ENCODE data around the gene NTSR2. TPM values are rescaled to one million over a fixed set of nuclear protein-coding genes. Genes with fewer than 3 reads are reported as not detected.

The NTSR2 gene
- total and polyA plus RNA-seq, 2 donors from 2014 or later: not detected

- Histone ChIP-seq H3K9ac (ENCODE audit: low read length in 3 of 3) (no peak overlapping the region), H3K36me3 (ENCODE audit: control insufficient read depth in 2 of 3, insufficient read depth in 3 of 3, low read length in 3 of 3) (no peaks in the 10 kb centered on the region), H3K9me3 (ENCODE audit: control insufficient read depth in 2 of 3, insufficient read depth in 1 of 3, low read length in 3 of 3) (no peaks in the 10 kb centered on the region), H3K4me1 (ENCODE audit: control insufficient read depth in 2 of 3, insufficient read depth in 2 of 3, low read depth in 1 of 3, low read length in 3 of 3) (no peaks in the 10 kb centered on the region), H3K27ac (ENCODE audit: low read depth in 2 of 2, low read length in 2 of 2) (no peak overlapping the region), H3K27me3 (ENCODE audit: control insufficient read depth, insufficient read depth, low read length) (no peaks in the 10 kb centered on the region), H3K4me3 (ENCODE audit: low read length in 3 of 3) (no peak overlapping the region)
- no peak for DNase-seq
- TF ChIP-seq, protein P1, sequence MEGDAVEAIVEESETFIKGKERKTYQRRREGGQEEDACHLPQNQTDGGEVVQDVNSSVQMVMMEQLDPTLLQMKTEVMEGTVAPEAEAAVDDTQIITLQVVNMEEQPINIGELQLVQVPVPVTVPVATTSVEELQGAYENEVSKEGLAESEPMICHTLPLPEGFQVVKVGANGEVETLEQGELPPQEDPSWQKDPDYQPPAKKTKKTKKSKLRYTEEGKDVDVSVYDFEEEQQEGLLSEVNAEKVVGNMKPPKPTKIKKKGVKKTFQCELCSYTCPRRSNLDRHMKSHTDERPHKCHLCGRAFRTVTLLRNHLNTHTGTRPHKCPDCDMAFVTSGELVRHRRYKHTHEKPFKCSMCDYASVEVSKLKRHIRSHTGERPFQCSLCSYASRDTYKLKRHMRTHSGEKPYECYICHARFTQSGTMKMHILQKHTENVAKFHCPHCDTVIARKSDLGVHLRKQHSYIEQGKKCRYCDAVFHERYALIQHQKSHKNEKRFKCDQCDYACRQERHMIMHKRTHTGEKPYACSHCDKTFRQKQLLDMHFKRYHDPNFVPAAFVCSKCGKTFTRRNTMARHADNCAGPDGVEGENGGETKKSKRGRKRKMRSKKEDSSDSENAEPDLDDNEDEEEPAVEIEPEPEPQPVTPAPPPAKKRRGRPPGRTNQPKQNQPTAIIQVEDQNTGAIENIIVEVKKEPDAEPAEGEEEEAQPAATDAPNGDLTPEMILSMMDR (IDR thresholded peaks at IDR 0.05; ENCODE audit: borderline replicate concordance, extremely low read depth, insufficient read depth): no peak
- no peak for FAIRE-seq
- intact Hi-C loops (cut with DNase I): no loop called here
Measured at GRCh38 chr2:11679016-11679415, 9.0 kb upstream of the NTSR2 start.

DNA sequence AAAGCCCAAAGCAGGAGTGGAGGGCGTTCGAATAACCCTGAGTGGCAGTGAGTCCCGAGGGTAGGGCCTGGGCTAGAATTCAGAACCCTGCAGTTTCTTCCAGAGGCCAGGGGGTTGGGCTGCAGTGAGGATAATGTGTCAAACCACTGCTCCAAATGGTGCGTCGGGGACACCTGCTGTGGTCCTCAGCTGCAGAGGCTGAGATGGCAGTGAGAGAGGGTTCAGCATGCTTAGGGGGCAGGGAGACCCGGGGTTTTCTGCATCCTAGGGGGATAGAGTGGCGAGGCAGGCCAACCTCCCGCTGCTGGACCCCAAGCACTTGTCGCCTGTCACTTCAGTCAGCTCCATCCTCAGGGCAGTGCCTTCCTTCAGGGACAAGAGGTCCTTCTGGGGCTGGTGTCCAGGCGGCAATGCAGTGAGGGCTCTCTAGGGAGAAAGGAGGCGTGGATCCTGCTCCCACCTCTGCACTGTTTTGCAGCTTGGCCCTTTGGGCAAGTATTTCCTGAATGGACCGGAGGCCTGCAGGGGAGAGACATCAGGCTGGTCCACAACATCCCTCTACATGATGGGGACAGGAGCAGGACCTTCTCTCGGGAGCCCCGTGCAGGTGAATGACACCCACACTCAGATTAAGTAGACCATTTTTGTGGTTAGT is 8.4 kb upstream of the NTSR2 start:
- Histone ChIP-seq H3K4me1 (ENCODE audit: control insufficient read depth in 2 of 3, insufficient read depth in 2 of 3, low read depth in 1 of 3, low read length in 3 of 3) (no peaks in the 10 kb centered on the region), H3K27me3 (ENCODE audit: control insufficient read depth, insufficient read depth, low read length) (no peaks in the 10 kb centered on the region), H3K27ac (ENCODE audit: low read depth in 2 of 2, low read length in 2 of 2) (no peak overlapping the region), H3K4me3 (ENCODE audit: low read length in 3 of 3) (no peak overlapping the region), H3K36me3 (ENCODE audit: control insufficient read depth in 2 of 3, insufficient read depth in 3 of 3, low read length in 3 of 3) (no peaks in the 10 kb centered on the region), H3K9ac (ENCODE audit: low read length in 3 of 3) (no peak overlapping the region), H3K9me3 (ENCODE audit: control insufficient read depth in 2 of 3, insufficient read depth in 1 of 3, low read length in 3 of 3) (no peaks in the 10 kb centered on the region)
- intact Hi-C loops (cut with DNase I): no loop called here
- TF ChIP-seq, protein P1 (IDR thresholded peaks at IDR 0.05; ENCODE audit: borderline replicate concordance, extremely low read depth, insufficient read depth): no peak
- DNase-seq (no peak), FAIRE-seq (no peak)

DNA sequence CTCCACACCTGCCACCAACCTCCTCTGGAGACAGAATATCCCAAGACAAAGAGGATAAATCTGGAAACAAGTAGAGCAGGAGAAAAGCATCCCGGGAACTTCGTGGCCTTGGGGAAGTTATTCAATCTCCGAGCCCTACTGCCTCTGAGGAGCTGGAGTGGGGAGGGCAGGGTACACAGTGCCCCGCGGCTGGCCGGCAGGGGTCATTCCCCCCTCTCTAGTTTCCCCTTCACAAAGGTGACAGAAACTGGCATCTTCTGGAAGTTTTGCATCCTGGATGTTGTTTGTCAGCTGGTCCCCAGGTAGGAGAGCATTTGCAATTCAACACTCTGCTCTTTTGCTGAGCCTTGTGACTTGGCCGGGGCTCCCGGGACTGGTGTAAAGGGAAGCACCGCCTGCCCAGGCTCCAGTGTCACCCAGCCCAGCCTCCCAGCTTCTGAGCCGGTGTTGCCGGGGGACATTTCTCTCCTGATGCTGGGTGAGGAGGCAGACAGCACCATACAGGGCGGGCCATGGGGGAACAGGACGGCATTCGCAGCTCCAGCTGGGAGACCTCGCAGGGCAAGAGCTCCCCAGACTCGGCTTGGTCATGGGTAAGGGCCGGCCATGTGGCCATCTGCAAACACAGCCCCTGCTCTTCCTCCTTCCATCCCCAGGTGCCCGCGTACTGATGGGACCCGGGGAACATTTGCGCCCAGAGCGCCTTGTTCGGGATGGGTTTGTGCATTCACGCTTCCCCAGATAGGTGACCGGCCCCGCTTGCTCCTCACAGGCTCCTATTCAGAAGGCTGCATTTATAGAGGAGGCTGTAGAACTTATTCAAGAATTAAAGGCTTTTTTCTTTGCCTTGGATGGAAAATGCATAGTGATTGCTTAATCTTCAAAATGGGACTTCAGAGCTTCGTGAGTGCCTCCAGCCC is 7.4 kb upstream of the NTSR2 start:
- FAIRE-seq: no peak
- no peaks in the 10 kb centered on the region for H3K36me3 ChIP-seq (ENCODE audit: control insufficient read depth in 2 of 3, insufficient read depth in 3 of 3, low read length in 3 of 3)
- H3K4me3 ChIP-seq (ENCODE audit: low read length in 3 of 3): no peak overlapping the region
- H3K9me3 ChIP-seq (ENCODE audit: control insufficient read depth in 2 of 3, insufficient read depth in 1 of 3, low read length in 3 of 3): no peaks in the 10 kb centered on the region
- peak in 1 of 5 donors; percentile 34 for DNase-seq
- TF ChIP-seq, protein P1 (IDR thresholded peaks at IDR 0.05; ENCODE audit: borderline replicate concordance, extremely low read depth, insufficient read depth): no peak
- no peak overlapping the region for H3K9ac ChIP-seq (ENCODE audit: low read length in 3 of 3)
- intact Hi-C loops (cut with DNase I): no loop called here
- H3K27me3 ChIP-seq (ENCODE audit: control insufficient read depth, insufficient read depth, low read length): no peaks in the 10 kb centered on the region
- no peaks in the 10 kb centered on the region for H3K4me1 ChIP-seq (ENCODE audit: control insufficient read depth in 2 of 3, insufficient read depth in 2 of 3, low read depth in 1 of 3, low read length in 3 of 3)
- H3K27ac ChIP-seq (ENCODE audit: low read depth in 2 of 2, low read length in 2 of 2): no peak overlapping the region

All from kidney (tissue), 14 donors.